GM18526 (cell line): ENCODE results near the gene DNAH17.

Experiments used
- POLR2A ChIP-seq: IDR thresholded peaks from 3 replicates; pipeline ENCODE4 v1.6.1; 2011; ENCODE audit not compliant: insufficient read length; ENCODE audit errors: extremely low read depth

Gene DNAH17

DNA sequence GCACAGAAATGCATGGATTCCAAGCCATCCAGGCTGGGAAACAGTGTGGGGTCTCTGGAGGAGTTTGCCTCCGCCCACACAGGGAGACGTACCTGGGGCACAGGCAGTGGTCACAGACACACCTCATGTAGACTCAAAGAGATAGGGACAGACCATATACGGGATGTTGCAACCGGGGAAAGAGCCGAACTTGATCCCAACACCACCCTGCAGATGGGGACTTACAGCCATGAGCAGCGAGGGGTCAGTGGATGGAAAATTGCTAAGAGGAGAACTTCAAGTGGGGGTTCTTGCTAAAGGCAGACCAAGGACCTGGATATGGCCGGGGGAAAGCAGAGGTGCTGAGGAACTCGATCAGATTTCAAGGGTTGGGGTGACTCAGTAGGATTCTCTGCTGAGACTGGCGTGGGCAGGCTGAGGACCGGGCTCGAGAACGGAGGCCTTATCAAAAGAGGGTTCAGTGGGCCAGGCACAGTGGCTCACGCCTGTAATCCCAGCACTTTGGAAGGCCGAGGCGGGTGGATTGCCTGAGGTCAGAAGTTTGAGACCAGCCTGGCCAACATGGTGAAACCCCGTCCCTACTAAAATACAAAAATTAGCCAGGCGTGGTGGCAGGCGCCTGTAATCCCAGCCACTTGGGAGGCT is 12.0 kb upstream of the DNAH17 start:
- no peak for TF ChIP-seq POLR2A

DNA sequence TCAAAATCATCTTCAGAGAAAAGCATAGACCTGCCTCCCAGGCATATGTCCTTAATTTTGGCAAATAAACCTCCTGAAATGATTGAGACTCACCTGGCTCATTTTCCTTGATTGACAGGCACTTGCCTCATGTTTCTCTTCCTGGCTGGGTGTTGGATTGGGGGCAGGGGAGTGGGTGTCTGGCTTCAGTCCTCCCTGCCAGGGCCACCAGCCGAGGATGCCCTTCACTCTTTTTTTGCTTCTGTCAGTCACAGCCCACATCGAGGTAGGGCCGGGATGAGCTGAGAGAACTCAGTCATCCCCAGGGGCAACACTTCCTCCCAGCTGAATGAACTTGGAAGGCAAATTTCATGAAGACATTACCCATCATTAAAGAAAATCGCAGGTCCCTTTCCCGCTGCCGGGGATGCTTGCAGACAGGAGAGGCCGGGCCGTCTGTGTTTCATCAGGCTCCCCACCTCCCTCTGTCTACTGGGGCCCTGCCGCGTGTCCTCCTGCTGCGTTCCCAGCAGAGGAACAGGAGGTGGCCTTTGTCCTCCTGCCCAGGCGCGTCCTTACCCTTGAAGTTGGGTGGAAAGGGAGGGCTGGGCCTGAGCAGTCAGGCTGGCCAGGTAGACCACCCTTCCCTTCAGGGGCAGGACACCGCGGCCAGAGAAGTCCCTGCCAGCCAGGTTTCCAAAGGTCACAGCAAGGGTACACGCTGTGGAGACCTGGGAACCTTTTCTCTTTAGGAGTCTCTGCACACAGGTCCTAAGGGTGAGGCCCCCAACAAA is 11.2 kb upstream of the DNAH17 start:
- TF ChIP-seq POLR2A, result no peak

- no peak for TF ChIP-seq POLR2A
These were observed 7.9 kb upstream of the DNAH17 start for GRCh38 chr17:78585006-78585630.

DNA sequence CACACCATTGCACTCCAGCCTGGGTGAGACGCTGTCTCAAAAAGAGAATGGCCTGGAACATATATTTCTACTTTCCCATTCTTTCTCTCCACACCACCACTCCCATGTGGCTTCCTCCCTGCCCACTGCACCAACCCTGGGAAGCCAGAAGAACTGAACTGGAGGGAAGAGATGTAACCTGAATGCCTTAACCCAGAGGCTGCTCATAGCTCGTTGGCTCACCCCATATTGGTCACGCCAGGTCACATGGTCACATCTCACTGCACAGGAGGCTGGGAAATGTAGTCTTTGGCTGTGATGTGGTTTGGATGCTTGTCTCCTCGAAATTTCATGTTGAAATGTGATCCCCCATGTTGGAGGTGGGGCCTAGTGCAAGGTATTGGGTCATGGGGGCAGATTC is 5.9 kb upstream of the DNAH17 start:
- TF ChIP-seq POLR2A, result no peak

DNA sequence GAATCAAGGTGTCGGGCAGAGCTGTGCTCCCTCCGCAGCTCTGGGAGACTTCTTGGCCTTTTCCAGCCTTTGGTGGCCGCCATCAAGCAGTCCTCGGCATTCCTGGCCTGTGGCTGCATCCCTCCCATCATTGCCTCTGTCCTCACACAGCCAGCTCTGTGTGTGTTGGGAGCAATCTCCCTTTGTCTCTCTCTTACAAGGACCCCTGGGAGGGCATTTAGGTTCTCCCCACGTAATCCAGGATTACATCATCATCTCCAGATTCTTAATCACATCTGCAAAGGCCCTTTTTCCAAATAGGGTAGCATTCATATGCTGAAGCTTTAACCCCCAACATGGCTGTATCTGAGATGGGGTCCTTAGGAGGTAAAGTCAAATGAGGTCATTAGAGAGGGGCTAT is 4.1 kb upstream of the DNAH17 start:
- TF ChIP-seq POLR2A, result no peak

DNA sequence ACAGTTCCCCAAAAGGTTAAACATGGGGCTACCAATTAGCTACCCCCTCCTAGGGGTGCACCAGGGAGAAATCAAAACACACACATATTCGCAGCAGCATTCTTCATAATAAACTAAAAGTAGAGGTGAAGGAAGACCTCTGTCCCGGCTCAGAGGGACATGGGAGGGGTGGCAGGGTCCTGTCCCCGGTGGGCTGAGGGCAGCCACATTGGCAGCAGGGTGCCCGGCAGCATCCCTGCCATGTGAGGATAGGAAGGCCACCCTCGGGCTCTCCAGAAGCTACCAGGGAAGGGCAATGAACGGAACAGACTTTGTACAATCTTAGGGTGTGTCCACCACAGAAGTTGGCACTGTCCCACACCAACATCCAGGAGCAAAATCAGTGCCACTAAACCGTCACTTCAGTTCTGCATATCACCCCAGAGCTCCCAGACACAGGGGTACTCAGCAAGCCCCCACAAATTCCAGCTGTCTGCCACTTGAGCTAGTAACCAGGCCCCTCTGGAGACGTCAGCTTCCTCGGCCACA is 3.1 kb upstream of the DNAH17 start:
- TF ChIP-seq POLR2A, result no peak

GRCh38 chr17:78576389-78577112 is 645 bp downstream of the DNAH17 start:
- no peak for TF ChIP-seq POLR2A

DNA sequence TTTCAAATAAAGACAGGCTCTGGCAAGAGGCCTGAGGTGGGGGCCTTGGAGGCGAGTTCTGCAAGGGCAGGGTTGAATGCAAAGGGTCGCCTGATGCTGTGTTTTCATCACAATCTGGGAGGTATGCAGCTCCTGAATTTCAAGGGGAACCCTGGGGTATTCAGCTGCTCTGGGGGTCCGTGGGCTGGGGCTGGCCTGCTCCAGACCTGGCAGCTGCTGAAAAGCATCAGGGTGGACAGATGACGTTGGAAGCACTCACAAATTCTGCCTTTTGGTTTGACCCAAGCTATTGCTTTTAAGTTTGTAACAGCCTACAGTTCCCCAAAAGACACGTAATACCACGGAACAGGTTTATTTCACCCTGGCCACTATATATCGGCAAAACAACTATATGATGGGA is 1.3 kb downstream of the DNAH17 start:
- TF ChIP-seq POLR2A, result no peak

DNA sequence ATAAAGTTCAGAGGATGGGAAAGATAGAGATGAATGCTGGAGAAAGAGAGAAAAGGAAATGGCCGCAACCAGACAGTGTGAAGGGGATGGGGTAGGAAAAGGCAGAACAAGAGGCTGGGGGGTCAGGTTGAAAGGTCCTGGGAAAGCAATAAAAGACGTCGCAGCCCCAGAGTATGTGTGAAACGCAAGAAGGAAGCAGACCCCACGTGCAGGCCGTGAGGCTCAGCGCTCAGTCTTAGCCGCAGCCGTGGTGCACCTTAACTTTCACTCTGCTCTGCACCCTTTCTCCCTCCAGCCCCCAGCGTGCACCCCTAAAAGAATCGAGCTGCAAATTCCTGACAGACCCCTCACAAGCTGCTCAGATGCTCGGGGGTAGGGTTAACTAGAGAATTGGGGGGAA is 1.9 kb downstream of the DNAH17 start:
- TF ChIP-seq POLR2A, result no peak

DNA sequence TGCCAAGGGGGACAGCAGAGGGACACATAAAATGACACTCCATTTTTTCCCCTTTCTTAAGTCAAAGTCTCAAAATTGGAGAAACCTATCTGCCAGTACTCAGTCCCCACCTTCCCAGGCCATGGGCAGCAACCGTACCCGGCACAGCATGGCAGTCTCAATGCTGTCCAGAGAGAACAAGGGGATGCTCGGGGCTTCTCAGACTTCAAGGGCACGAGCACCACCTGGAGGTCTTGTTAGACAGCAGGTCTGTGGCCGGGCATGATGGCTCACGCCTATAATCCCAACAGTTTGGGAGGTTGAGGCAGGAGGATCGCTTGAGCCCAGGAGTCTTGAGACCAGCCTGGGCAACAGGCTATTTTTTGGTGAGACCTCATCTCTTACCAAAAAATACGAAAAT is 3.2 kb downstream of the DNAH17 start:
- no peak for TF ChIP-seq POLR2A

DNA sequence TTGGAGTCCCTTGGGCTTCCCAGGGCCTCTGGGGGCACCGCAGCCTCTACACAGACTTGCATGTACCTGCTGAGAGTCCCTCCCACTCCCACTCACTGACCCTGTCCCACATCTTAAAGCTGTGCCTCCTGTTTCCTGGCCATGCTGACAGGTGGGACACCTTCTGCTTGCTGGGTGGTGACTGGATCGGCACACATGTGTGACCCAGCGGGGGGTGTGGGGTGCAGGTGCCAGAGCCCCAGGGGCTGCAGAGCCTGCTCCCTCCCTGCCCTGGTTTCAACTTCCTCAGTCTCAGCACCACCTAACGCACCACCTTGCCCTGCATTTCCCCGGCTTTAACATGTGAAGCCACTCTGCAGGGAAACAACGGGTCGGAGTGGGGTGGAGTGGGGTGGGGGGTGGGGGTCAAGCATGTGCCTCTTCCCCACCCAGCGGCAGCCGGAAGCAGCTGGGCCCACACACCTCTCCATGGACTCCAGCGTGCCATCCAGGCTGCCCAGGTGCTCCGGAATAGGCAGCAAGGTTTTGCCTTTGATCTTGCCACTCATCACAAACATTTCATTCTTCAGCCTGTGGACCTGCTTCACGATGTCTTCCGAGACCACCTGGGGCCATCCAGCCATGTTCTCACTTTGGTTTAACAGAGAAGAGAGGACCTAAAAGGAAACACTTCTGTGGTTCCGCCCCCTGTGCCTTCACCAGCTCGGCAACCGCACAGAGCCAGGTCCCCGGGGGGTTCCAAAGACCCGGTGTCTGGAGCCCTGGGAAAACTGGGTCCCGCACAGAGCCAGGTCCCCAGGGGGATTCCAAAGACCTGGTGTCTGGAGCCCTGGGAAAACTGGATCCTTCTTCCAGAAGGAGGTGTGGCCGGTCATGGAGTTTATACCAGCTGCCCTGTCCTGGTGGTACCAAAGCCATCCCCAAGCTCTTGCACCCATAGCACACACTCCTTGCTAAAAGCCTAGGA is 4.7 kb downstream of the DNAH17 start:
- no peak for TF ChIP-seq POLR2A

DNA sequence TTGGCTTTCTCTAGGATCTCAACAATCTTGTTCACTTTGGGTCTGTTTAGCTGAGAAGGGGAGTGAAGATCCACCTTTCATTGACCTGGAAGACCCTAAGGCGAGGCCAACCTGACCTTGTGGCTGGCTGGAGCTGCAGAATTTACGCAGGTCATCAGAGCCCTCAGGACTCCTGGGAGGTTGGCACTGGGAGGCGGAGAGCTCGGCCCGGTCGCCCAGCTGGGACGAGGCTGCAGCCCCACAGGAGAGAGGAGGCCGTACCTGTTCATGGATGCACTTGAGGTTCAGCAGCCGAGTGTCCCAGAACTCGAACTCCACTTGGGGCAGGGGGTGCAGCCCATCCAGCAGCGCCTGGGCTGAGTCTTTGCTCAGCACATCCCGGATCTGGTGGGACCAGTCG is 5.9 kb downstream of the DNAH17 start:
- no peak for TF ChIP-seq POLR2A

- TF ChIP-seq POLR2A, result no peak
These were observed 8.6 kb downstream of the DNAH17 start for GRCh38 chr17:78568494-78569115.

DNA sequence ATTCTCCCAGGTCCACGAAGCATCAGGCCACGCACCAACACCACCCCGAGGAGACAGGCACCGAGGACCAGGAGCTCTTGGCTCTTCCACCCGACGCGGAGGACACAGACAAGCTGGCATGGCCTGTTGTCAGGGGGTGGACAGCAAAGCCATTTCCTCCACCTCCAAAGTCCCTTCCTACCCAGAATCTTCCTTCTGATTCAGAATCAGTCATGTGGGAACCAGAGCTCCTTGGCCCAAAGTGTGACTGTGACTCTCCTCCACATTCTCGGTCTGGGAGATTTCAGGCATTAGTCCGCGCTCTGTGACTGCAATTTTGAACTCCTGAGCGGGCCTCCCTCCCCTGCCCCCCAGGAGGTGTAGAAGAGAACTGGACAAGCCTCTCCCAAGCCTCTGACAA is 9.2 kb downstream of the DNAH17 start:
- no peak for TF ChIP-seq POLR2A
